Heart right ventricle (tissue), 16 donors: ENCODE measurements around the gene PDCD4. TPM values are rescaled to one million over a fixed set of nuclear protein-coding genes. Genes with fewer than 3 reads are reported as not detected.

ENCODE experiments used
- ATAC-seq, 8 donors: fragments of 200-7000 bp; cut with Tn5 transposase; one replicate each; pipeline ENCODE4 v1.9.1; 2020; ENCODE audit warnings: mild to moderate bottlenecking in 8 of 8, moderate library complexity in 8 of 8, moderate number of reproducible peaks in 1 of 8
- DNase-seq, 2 donors: peaks; one replicate each; pipeline ENCODE4 v3.0.0-alpha.2; 2020
- H3K27ac ChIP-seq, 10 donors: fragments of 200-600 bp; sonication (generic) in 2 of 10; one replicate each; pipeline versions ENCODE4 v1.5.0 to v1.8.0; 2020 to 2022; ENCODE audit warnings: mild to moderate bottlenecking in 3 of 10
- H3K27me3 ChIP-seq, 7 donors: fragments of 200-600 bp; one replicate each; pipeline ENCODE4 v1.8.0; 2021 to 2022; ENCODE audit warnings: mild to moderate bottlenecking in 2 of 7
- H3K36me3 ChIP-seq, 9 donors: fragments of 200-600 bp; sonication (generic) in 1 of 9; one replicate each; pipeline versions ENCODE4 v1.5.0 to v1.8.0; 2020 to 2022; ENCODE audit warnings: mild to moderate bottlenecking in 2 of 9
- H3K4me1 ChIP-seq, 9 donors: fragments of 200-600 bp; sonication (generic) in 1 of 9; one replicate each; pipeline versions ENCODE4 v1.5.0 to v1.8.0; 2020 to 2022; ENCODE audit warnings: mild to moderate bottlenecking in 4 of 9
- H3K4me3 ChIP-seq, 10 donors: fragments of 200-600 bp; sonication (generic) in 2 of 10; one replicate each; pipeline versions ENCODE4 v1.5.0 to v1.8.0; 2020 to 2022; ENCODE audit warnings: mild to moderate bottlenecking in 7 of 10, moderate library complexity in 2 of 10
- H3K9me3 ChIP-seq, 11 donors: fragments of 200-600 bp in 10 of 11; sonication (generic) in 2 of 11; one replicate each; pipeline versions ENCODE4 v1.5.0 to v1.8.0; 2013 to 2022; ENCODE audit warnings: mild to moderate bottlenecking in 2 of 11, control low read depth in 1 of 11, moderate library complexity in 1 of 11
- CTCF ChIP-seq, 9 donors: fragments of 200-600 bp; sonication (generic) in 2 of 9; IDR thresholded peaks; one replicate each; pipeline versions ENCODE4 v1.5.0 to v1.8.0; 2021 to 2022; ENCODE audit warnings: antibody characterized with exemption in 9 of 9, mild to moderate bottlenecking in 5 of 9, moderate library complexity in 1 of 9
- WGBS, 2 donors: extraction: QIAGEN DNeasy Blood & Tissue Kit; methylation state at CpG; one replicate each; pipeline ENCODE4 v1.1.7; 2013; ENCODE audit warnings: inconsistent platforms in 1 of 2; 5-methylcytosine and 5-hydroxymethylcytosine counted together
- intact Hi-C, 10 donors: fragments of 100-400 bp; cut with DNase I; formaldehyde crosslinking; loops; one replicate each; pipeline versions ENCODE4 v1.11.1 to v1.14.2; 2022
- polyA plus RNA-seq, 2 donors: library from polyadenylated mRNA; stranded (reverse); fragments of 200-250 nt; gene quantifications; one replicate each; pipeline ENCODE4 v1.2.3, GENCODE V29; 2013
- total RNA-seq, 10 donors: library from RNA; stranded (reverse); fragmentation: NEBNext Ultra II Directional in 3 of 10; extraction: Animal tissue kit (Norgen Biotek cat#: 25700) in 3 of 10; gene quantifications; one replicate each; pipeline versions ENCODE4 v1.2.1 to v1.2.4, GENCODE V29; 2021 to 2023
- donor health status: Arrhythmogenic right ventricular cardiomyopathy.
- donor health status: ischemic (EF 13 %, LVEDD 7.1; RV severe dilation, severe dysfunction).
- donor health status: healthy with polysubstance abuse.
- donor health status: DM: no; HTN: yes; CAD: no.
- donor health status: DM: no; HTN: no; CAD: no.
- donor health status: ischemic (EF 25% LVEDD 6.9; RV normal size, moderate dysfunction).
- donor health status: ischemic (EF 25% LVEDD 5.7; RV mildly dilated, moderate dysfunction).
- donor health status: healthy.
- donor health status: DM: yes; HTN: yes; CAD: no.
- donor health status: Ischemic cardiomyopathy.
- donor health status: ischemic (EF 35%, LVEDD 5.7; RV mildly dilated, moderate dysfunction).
- donor health status: nonischemic (EF 11% LVEDD 7.7; RV severe dilation, severe dysfunction).
- donor health status: DM: yes; HTN: yes; CAD: no.
- donor health status: PGD.
- donor health status: ischemic (EF 29% LVEDD 5.4; RV normal size, mild dysfunction).
- donor health status: nonischemic (EF 23%, LVEDD 6.1; RV moderate dilation, normal function).

Gene PDCD4
- total and polyA plus RNA-seq, 12 donors = 15.9 to 59.5 (median 45.7) TPM

DNA sequence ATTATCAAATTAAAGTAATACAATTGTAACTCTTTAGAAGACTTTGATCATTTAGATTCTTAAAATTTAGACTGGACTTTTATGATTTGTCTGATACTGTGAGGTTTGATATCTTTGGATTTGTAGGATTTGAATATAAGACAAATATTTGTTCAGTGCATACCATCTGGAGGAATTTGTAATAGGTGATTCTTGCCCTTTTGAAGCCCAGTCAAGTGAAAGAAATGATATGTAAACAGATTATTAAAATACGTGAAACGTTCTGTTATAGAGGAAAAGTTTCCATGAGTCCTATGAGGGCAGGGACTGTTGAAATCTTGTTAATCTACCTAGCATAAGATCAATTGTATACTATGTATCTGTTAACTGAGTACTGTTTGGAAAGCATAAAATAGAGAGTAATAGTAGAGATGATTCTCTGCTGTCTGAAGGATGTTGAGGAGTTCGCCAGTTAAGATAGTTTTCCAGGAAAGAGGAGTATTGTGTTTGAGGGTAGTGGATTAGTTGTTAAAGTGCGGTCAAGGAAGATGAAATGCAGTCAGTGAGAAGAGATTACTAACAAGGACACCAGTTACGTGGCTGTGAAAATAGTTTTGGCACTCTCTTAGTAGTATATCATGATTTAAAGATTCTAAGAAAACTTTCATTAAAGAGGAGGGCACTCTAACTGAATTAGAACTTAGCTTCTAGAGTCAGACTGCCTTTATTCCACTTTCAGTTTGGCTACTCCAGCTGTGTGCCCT lies 14.4 kb downstream of the PDCD4 start:
- no peaks in the 10 kb centered on the region for H3K27me3 ChIP-seq
- H3K27ac ChIP-seq = no peak overlapping the region
- H3K4me3 ChIP-seq = no peak overlapping the region
- ATAC-seq (no peak), DNase-seq (no peak)
- intact Hi-C loops = loop anchor here in 1 of 10 donors (10.0 kb wide), 1 partner anchor 281 kb away; no protein-coding TSS in a partner anchor
- H3K4me1 ChIP-seq = peaks cover 0 to 12% (median under 1%) of the 10 kb centered on the region in 9 donors
- 59 to 69% methylated on average over 5 of the region's 5 CpGs for WGBS, 2 donors
- no peak for TF ChIP-seq CTCF (IDR thresholded peaks at IDR 0.05)
- H3K9me3 ChIP-seq = no peaks in the 10 kb centered on the region
- H3K36me3 ChIP-seq = peaks cover 0 to 100% (median 53%) of the 10 kb centered on the region in 9 donors

GRCh38 chr10:110887560-110887959 lies 15.8 kb downstream of the PDCD4 start:
- Histone ChIP-seq H3K36me3 (peaks cover 0 to 100% (median 40%) of the 10 kb centered on the region in 9 donors), H3K4me1 (peaks cover 0 to 9% (median 0%) of the 10 kb centered on the region in 9 donors), H3K9me3 (no peaks in the 10 kb centered on the region), H3K27ac (no peak overlapping the region), H3K27me3 (no peaks in the 10 kb centered on the region), H3K4me3 (no peak overlapping the region)
- DNase-seq = no peak
- TF ChIP-seq CTCF (IDR thresholded peaks at IDR 0.05) = no peak
- intact Hi-C loops = loop anchor here in 1 of 10 donors (10.0 kb wide), 1 partner anchor 283 kb away; no protein-coding TSS in a partner anchor
- ATAC-seq = no peak
- 98 to 100% methylated on average over 1 of the region's 1 CpG for WGBS, 2 donors

GRCh38 chr10:110892602-110893288 lies 21.0 kb downstream of the PDCD4 start:
- intact Hi-C loops = loop anchor here in 9 of 10 donors (1.0 to 10.0 kb wide), 9 partner anchors 18 to 288 kb away; no protein-coding TSS in a partner anchor
- no peaks in the 10 kb centered on the region for H3K27me3 ChIP-seq
- ATAC-seq (no peak), DNase-seq (no peak)
- H3K4me1 ChIP-seq = peaks cover 0 to 18% (median 5%) of the 10 kb centered on the region in 9 donors
- H3K4me3 ChIP-seq = no peak overlapping the region
- TF ChIP-seq CTCF (IDR thresholded peaks at IDR 0.05) = no peak
- WGBS, 2 donors = 84 to 86% methylated on average over 3 of the region's 3 CpGs
- H3K9me3 ChIP-seq = no peaks in the 10 kb centered on the region
- peaks cover 0 to 97% (median 28%) of the 10 kb centered on the region in 9 donors for H3K36me3 ChIP-seq
- H3K27ac ChIP-seq = no peak overlapping the region

DNA sequence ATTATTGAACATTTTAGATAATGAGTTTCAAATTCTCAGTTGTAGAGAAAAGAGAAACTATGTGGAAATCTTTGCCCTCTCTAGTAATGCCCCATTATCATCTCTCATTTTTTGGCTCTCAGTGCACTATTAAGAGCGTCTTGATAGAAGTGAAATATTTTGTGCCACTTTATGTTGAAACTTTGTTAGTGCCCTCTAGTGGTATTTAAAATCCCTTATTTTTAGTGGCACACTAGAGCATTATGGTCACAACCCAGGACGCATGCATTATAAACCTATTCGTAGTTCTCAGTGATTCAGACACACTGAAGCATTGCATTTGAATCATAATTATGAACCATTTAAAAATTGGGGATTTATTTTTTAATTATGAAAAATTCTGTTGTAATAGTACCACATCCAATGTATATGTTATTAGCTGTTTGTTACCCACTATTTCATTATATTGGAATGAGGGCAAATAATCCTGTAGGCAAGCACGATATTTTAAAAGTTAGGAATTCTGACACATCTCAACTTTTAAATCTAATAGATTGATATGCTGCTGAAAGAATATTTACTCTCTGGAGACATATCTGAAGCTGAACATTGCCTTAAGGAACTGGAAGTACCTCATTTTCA lies 21.9 kb downstream of the PDCD4 start:
- Histone ChIP-seq H3K4me1 (peaks cover 0 to 18% (median 5%) of the 10 kb centered on the region in 9 donors), H3K36me3 (peaks cover 0 to 97% (median 30%) of the 10 kb centered on the region in 9 donors), H3K27ac (no peak overlapping the region), H3K27me3 (no peaks in the 10 kb centered on the region), H3K9me3 (no peaks in the 10 kb centered on the region), H3K4me3 (no peak overlapping the region)
- peak; percentile 31 to 76 (median 61) for TF ChIP-seq CTCF (IDR thresholded peaks at IDR 0.05)
- intact Hi-C loops = loop anchor here in 9 of 10 donors (1.0 to 10.0 kb wide), 9 partner anchors 19 to 289 kb away; no protein-coding TSS in a partner anchor
- peak; percentile 69 to 88 (median 82) for ATAC-seq
- no peak for DNase-seq
- 30 to 32% methylated on average over 4 of the region's 4 CpGs for WGBS, 2 donors
